ENCODE data around the gene POP5.

DNA sequence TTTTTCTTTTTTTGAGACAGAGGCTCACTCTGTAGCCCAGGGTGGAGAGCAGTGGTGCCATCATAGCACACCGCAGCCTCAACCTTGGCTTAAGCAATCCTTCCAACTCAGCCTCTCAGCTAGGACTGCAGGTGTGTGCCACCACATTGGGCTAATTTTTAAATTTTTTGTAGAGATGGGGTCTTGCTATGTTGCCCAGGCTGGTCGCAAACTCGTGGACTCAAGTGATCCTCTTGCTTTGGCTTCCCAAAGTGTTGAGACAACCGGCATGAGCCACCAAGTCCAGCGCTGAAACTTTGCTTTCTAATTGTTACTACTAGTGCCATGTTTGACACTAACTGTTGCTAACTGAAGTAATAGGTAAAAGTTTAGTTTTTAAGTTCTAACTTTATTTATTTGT lies 39.0 kb downstream of the POP5 start:
- no peak for TF ChIP-seq EZH2 (IDR thresholded peaks at IDR 0.05; ENCODE audit: borderline replicate concordance, low read depth, low read length, poor library complexity, severe bottlenecking)
- TF ChIP-seq, protein P1, sequence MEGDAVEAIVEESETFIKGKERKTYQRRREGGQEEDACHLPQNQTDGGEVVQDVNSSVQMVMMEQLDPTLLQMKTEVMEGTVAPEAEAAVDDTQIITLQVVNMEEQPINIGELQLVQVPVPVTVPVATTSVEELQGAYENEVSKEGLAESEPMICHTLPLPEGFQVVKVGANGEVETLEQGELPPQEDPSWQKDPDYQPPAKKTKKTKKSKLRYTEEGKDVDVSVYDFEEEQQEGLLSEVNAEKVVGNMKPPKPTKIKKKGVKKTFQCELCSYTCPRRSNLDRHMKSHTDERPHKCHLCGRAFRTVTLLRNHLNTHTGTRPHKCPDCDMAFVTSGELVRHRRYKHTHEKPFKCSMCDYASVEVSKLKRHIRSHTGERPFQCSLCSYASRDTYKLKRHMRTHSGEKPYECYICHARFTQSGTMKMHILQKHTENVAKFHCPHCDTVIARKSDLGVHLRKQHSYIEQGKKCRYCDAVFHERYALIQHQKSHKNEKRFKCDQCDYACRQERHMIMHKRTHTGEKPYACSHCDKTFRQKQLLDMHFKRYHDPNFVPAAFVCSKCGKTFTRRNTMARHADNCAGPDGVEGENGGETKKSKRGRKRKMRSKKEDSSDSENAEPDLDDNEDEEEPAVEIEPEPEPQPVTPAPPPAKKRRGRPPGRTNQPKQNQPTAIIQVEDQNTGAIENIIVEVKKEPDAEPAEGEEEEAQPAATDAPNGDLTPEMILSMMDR (conservative IDR thresholded peaks at IDR 0.05; ENCODE audit: low read depth, low read length): no peak
